ENCODE results near the gene TAF7.

DNA sequence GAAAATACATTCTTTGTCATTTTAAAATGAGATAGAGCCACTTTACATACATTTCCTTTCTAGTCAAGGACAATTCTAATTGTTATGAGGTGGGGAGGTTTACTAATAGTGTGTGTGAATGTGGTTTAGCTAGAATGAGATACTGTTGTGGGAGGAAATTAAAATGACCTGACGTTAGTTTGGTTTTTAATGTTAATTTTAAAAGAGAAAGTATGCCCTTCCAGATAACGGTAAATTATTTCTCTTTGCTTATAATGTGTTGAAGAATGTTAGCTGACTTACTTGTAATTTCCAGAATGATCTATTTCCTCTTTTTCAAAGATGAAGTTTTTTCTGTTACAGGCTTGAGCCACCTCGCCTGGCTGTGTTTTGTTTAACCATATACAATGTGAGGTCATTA is 1.7 kb upstream of the TAF7 start:
- TF ChIP-seq EZH2 (IDR thresholded peaks at IDR 0.05; ENCODE audit: low read length, missing control alignments) (no peak), CTCF (conservative IDR thresholded peaks at IDR 0.05 in 1 of 2, IDR thresholded peaks at IDR 0.05 in 1 of 2; ENCODE audit: low read depth in 1 of 2, low read length in 2 of 2) (no peak)

All from fibroblast of lung (primary cell).